Measurements from ENCODE around the gene C1orf122. TPM values are rescaled to one million over a fixed set of nuclear protein-coding genes. Genes with fewer than 3 reads are reported as not detected.
A peak's percentile ranks its signal among the peaks of the same experiment; 100 is the strongest.

The C1orf122 gene
- total RNA-seq, 1 donor from 2014 or later, result 30.3 TPM

GRCh38 chr1:37795340-37796125, 12.1 kb upstream of the C1orf122 start:
- peak; percentile 73 for DNase-seq (ENCODE audit: low spot score)
- intact Hi-C loops (cut with DNase I), result no loop called here
- ATAC-seq, result peak; percentile 74

GRCh38 chr1:37797750-37798345, 9.7 kb upstream of the C1orf122 start:
- intact Hi-C loops (cut with DNase I), result no loop called here
- ATAC-seq (no peak), DNase-seq (ENCODE audit: low spot score) (no peak)

- intact Hi-C loops (cut with DNase I), result no loop called here
- ATAC-seq, result no peak
- no peak for DNase-seq (ENCODE audit: low spot score)
Measured at GRCh38 chr1:37802439-37802838, 5.2 kb upstream of the C1orf122 start.

- ATAC-seq (no peak), DNase-seq (ENCODE audit: low spot score) (no peak)
- intact Hi-C loops (cut with DNase I), result no loop called here
Measured at GRCh38 chr1:37807220-37807554, 403 bp upstream of the C1orf122 start.

- ATAC-seq (peak; percentile 90), DNase-seq (ENCODE audit: low spot score) (peak; percentile 70)
- intact Hi-C loops (cut with DNase I), result no loop called here
Measured at GRCh38 chr1:37808369-37809319, 1.1 kb downstream of the C1orf122 start.

GRCh38 chr1:37809942-37810341, 2.4 kb downstream of the C1orf122 start:
- intact Hi-C loops (cut with DNase I), result no loop called here

GRCh38 chr1:37811027-37811655, 3.6 kb downstream of the C1orf122 start:
- DNase-seq (ENCODE audit: low spot score) (no peak), ATAC-seq (no peak)
- intact Hi-C loops (cut with DNase I), result no loop called here

More at GRCh38 chr1:37809942-37810341, 2.4 kb downstream of the C1orf122 start:
- ATAC-seq (no peak), DNase-seq (ENCODE audit: low spot score) (no peak)

GRCh38 chr1:37813529-37814145, 6.0 kb downstream of the C1orf122 start:
- intact Hi-C loops (cut with DNase I), result no loop called here
- ATAC-seq, result no peak
- DNase-seq (ENCODE audit: low spot score), result no peak

GRCh38 chr1:37814252-37814651, 6.7 kb downstream of the C1orf122 start:
- no peak for ATAC-seq
- intact Hi-C loops (cut with DNase I), result no loop called here
- no peak for DNase-seq (ENCODE audit: low spot score)

- ATAC-seq (no peak), DNase-seq (ENCODE audit: low spot score) (no peak)
- intact Hi-C loops (cut with DNase I), result no loop called here
Measured at GRCh38 chr1:37817481-37817880, 9.9 kb downstream of the C1orf122 start.

- no peak for DNase-seq (ENCODE audit: low spot score)
- intact Hi-C loops (cut with DNase I), result no loop called here
- ATAC-seq, result no peak
Measured at GRCh38 chr1:37821481-37821880, 13.9 kb downstream of the C1orf122 start.

- intact Hi-C loops (cut with DNase I), result no loop called here
- ATAC-seq, result no peak
- DNase-seq (ENCODE audit: low spot score), result no peak
Measured at GRCh38 chr1:37822906-37823815, 15.6 kb downstream of the C1orf122 start.

- ATAC-seq (no peak), DNase-seq (ENCODE audit: low spot score) (no peak)
- intact Hi-C loops (cut with DNase I), result no loop called here
Measured at GRCh38 chr1:37824001-37824400, 16.4 kb downstream of the C1orf122 start.

GRCh38 chr1:37825506-37825905, 17.9 kb downstream of the C1orf122 start:
- intact Hi-C loops (cut with DNase I), result no loop called here
- no peak for DNase-seq (ENCODE audit: low spot score)

GRCh38 chr1:37828410-37829074, 21.0 kb downstream of the C1orf122 start:
- DNase-seq (ENCODE audit: low spot score) (no peak), ATAC-seq (no peak)
- intact Hi-C loops (cut with DNase I), result no loop called here

More at GRCh38 chr1:37825506-37825905, 17.9 kb downstream of the C1orf122 start:
- ATAC-seq, result no peak

GRCh38 chr1:37831109-37831508, 23.5 kb downstream of the C1orf122 start:
- intact Hi-C loops (cut with DNase I), result no loop called here
- DNase-seq (ENCODE audit: low spot score) (no peak), ATAC-seq (no peak)

GRCh38 chr1:37831809-37832208, 24.2 kb downstream of the C1orf122 start:
- ATAC-seq (no peak), DNase-seq (ENCODE audit: low spot score) (no peak)
- intact Hi-C loops (cut with DNase I), result no loop called here

Data from sciatic nerve (tissue), 2 donors.